NT2/D1 (cell line): ENCODE data around the gene DLG2.
"Not testable (repeated sequence)": the region's sequence is repeated elsewhere in the genome, so short reads cannot be mapped to it uniquely, and the experiment has no call there.

Experiments
- DNase-seq: peaks from one replicate; pipeline ENCODE4 v3.0.0-alpha.2; 2011; ENCODE audit warnings: low read depth, low spot score
- H3K27me3 ChIP-seq: 2 replicates; pipeline ENCODE4 v1.6.0; 2011; ENCODE audit warnings: mild to moderate bottlenecking; ENCODE audit not compliant: insufficient read length, insufficient read depth
- H3K36me3 ChIP-seq: 2 replicates; pipeline ENCODE4 v1.6.1; 2011; ENCODE audit warnings: mild to moderate bottlenecking, low read length, mixed read lengths; ENCODE audit not compliant: insufficient read depth, insufficient read length
- H3K4me1 ChIP-seq: 2 replicates; pipeline ENCODE4 v1.5.1; 2011; ENCODE audit not compliant: insufficient read depth, insufficient read length
- H3K4me3 ChIP-seq: 2 replicates; pipeline ENCODE4 v1.5.1; 2011; ENCODE audit warnings: low read depth; ENCODE audit not compliant: insufficient read length
- H3K9ac ChIP-seq: 2 replicates; pipeline ENCODE4 v1.6.0; 2011; ENCODE audit warnings: low read depth; ENCODE audit not compliant: insufficient read length
- H3K9me3 ChIP-seq: 2 replicates; pipeline ENCODE4 v1.5.1; 2011; ENCODE audit warnings: mild to moderate bottlenecking, low read length; ENCODE audit not compliant: insufficient read depth
- SUZ12 ChIP-seq: IDR thresholded peaks from 2 replicates; pipeline ENCODE4 v1.6.1; 2011; ENCODE audit not compliant: insufficient read length, insufficient read depth; ENCODE audit errors: extremely low read depth
- YY1 ChIP-seq: IDR thresholded peaks from 2 replicates; pipeline ENCODE4 v1.6.1; 2011; ENCODE audit not compliant: insufficient read length, insufficient read depth
- ZNF274 ChIP-seq: IDR thresholded peaks from 2 replicates; pipeline ENCODE4 v1.6.1; 2011; ENCODE audit warnings: mild to moderate bottlenecking, low read depth, low read length

Gene DLG2

GRCh38 chr11:85247797-85248196 is 379.3 kb downstream of the DLG2 start:
- Histone ChIP-seq H3K4me1 (no peaks in the 10 kb centered on the region), H3K4me3 (no peak overlapping the region)
- no peak for TF ChIP-seq SUZ12
- TF ChIP-seq YY1 = no peak
- no peak for TF ChIP-seq ZNF274

GRCh38 chr11:85238906-85239305 is 388.2 kb downstream of the DLG2 start:
- Histone ChIP-seq H3K9me3 (no peaks in the 10 kb centered on the region), H3K36me3 (no peaks in the 10 kb centered on the region), H3K4me1 (no peaks in the 10 kb centered on the region), H3K4me3 (no peak overlapping the region), H3K27me3 (no peaks in the 10 kb centered on the region), H3K9ac (no peak overlapping the region)
- DNase-seq = no peak
- TF ChIP-seq YY1 (no peak), ZNF274 (no peak), SUZ12 (no peak)

More at GRCh38 chr11:85247797-85248196, 379.3 kb downstream of the DLG2 start:
- no peak for DNase-seq
- no peaks in the 10 kb centered on the region for H3K36me3 ChIP-seq
- H3K9ac ChIP-seq = no peak overlapping the region
- H3K27me3 ChIP-seq = no peaks in the 10 kb centered on the region
- H3K9me3 ChIP-seq = no peaks in the 10 kb centered on the region

GRCh38 chr11:85238038-85238437 is 389.1 kb downstream of the DLG2 start:
- H3K9ac ChIP-seq, H3K27me3 ChIP-seq, H3K4me3 ChIP-seq, H3K4me1 ChIP-seq, DNase-seq, H3K9me3 ChIP-seq, H3K36me3 ChIP-seq: not testable (repeated sequence)

GRCh38 chr11:85236211-85236610 is 390.9 kb downstream of the DLG2 start:
- TF ChIP-seq YY1 (no peak), ZNF274 (no peak), SUZ12 (no peak)
- peak; percentile 3 for DNase-seq

GRCh38 chr11:85232559-85232958 is 394.6 kb downstream of the DLG2 start:
- no peak for TF ChIP-seq ZNF274
- TF ChIP-seq SUZ12 = no peak
- TF ChIP-seq YY1 = no peak
- H3K9me3 ChIP-seq = no peaks in the 10 kb centered on the region

More at GRCh38 chr11:85236211-85236610, 390.9 kb downstream of the DLG2 start:
- no peaks in the 10 kb centered on the region for H3K4me1 ChIP-seq
- no peak overlapping the region for H3K9ac ChIP-seq
- no peaks in the 10 kb centered on the region for H3K9me3 ChIP-seq
- H3K4me3 ChIP-seq = no peak overlapping the region
- H3K27me3 ChIP-seq = no peaks in the 10 kb centered on the region
- H3K36me3 ChIP-seq = no peaks in the 10 kb centered on the region

GRCh38 chr11:85231588-85231987 is 395.6 kb downstream of the DLG2 start:
- no peak overlapping the region for H3K9ac ChIP-seq
- no peak for DNase-seq
- H3K27me3 ChIP-seq = no peaks in the 10 kb centered on the region
- no peaks in the 10 kb centered on the region for H3K9me3 ChIP-seq
- H3K36me3 ChIP-seq = no peaks in the 10 kb centered on the region
- no peak for TF ChIP-seq ZNF274
- no peak for TF ChIP-seq SUZ12
- TF ChIP-seq YY1 = no peak
- no peaks in the 10 kb centered on the region for H3K4me1 ChIP-seq
- H3K4me3 ChIP-seq = no peak overlapping the region

More at GRCh38 chr11:85232559-85232958, 394.6 kb downstream of the DLG2 start:
- Histone ChIP-seq H3K36me3 (no peaks in the 10 kb centered on the region), H3K9ac (no peak overlapping the region), H3K4me1 (no peaks in the 10 kb centered on the region), H3K4me3 (no peak overlapping the region), H3K27me3 (no peaks in the 10 kb centered on the region)
- DNase-seq = no peak

- DNase-seq, H3K27me3 ChIP-seq, H3K9ac ChIP-seq, H3K4me3 ChIP-seq, H3K9me3 ChIP-seq, H3K36me3 ChIP-seq, H3K4me1 ChIP-seq: not testable (repeated sequence)
Measured at GRCh38 chr11:85229723-85230122, 397.4 kb downstream of the DLG2 start.

- no peak for DNase-seq
- no peaks in the 10 kb centered on the region for H3K27me3 ChIP-seq
- H3K36me3 ChIP-seq = no peaks in the 10 kb centered on the region
- no peaks in the 10 kb centered on the region for H3K4me1 ChIP-seq
- H3K9me3 ChIP-seq = no peaks in the 10 kb centered on the region
- H3K9ac ChIP-seq = no peak overlapping the region
- no peak for TF ChIP-seq ZNF274
- no peak for TF ChIP-seq YY1
- H3K4me3 ChIP-seq = no peak overlapping the region
Measured at GRCh38 chr11:85196968-85197367, 430.2 kb downstream of the DLG2 start.
